Activated CD8-positive, alpha-beta memory T cell treated with anti-CD3 and anti-CD28 coated beads, Interleukin-2, amount 50 U/mL, for 1 hour (primary cell): ENCODE measurements around the gene PRSS36.
"Not testable (repeated sequence)": the region's sequence is repeated elsewhere in the genome, so short reads cannot be mapped to it uniquely, and the experiment has no call there.

Source experiments
- DNase-seq: peaks from one replicate; pipeline ENCODE4 v3.0.0-alpha.2; 2020; ENCODE audit errors: extremely low read depth

Gene PRSS36

DNA sequence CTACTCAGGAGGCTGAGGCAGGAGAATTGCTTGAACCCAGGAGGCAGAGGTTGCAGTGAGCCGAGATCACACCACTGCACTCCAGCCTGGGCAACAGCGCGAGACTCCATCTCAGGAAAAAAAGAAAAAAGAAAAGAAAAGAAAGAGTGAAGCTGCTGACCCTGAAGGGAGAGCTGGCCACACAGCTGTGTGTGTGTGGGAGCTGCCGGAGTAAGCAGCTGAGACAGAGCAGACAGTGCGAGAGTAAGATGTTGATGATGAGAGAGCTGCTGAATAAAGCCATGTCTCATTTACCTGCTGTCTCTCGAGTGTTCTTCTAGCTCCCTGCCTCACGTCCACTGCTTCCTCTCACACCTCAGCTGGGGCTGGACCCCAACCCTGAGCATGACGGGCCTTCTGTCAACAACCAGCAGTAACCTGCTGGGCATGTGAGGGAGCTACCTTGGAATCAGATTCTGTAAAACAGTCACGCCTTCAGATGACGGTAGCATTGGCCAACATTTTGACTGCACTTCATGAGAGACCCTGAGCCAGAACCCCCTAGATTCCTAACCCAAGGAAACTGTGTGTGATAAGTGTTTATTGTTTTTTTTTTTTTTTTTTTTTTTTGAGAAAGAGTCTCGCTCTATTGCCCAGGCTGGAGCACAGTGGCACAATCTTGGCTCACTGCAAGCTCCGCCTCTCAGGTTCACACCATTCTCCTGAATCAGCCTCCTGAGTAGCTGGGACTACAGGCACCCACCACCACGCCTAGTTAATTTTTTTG, 48.8 kb downstream of the PRSS36 start:
- not testable (repeated sequence) for DNase-seq

DNA sequence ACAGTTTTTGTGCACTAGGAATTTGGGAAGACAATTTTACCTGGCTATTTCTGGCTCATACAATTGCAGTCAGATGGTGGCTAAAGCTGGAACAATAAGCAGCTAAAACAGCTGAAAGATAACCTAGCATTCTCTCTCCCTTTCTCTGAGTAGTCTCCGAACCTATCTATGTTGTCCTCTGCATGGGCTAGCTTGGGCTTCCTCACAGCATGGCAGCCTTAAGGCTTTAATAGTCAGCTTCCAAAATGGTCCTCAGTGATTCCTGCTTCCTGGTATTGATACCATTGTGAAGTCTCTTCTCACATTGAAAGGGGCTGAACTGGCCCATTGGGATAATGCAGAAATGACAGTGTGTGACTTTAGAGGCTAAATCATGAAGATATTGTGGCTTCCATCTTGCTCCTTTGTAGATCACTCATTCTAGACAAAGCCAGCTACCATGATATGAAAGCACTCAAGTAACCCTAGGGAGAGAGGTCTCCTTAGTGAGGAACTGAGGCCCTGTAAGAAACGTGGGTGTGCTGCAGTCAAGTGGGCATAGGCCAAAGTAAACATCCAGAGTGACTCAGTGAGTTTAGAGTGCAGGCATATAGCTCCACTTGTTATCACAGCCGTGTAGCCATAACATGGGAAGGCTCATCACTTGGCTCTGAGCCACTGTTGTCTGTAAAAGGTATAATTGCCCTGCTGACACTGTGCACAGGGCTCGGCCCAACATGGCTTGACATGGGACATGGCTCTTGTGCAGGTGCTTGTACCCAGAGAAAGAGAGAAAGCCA, 49.8 kb downstream of the PRSS36 start:
- DNase-seq: no peak

DNA sequence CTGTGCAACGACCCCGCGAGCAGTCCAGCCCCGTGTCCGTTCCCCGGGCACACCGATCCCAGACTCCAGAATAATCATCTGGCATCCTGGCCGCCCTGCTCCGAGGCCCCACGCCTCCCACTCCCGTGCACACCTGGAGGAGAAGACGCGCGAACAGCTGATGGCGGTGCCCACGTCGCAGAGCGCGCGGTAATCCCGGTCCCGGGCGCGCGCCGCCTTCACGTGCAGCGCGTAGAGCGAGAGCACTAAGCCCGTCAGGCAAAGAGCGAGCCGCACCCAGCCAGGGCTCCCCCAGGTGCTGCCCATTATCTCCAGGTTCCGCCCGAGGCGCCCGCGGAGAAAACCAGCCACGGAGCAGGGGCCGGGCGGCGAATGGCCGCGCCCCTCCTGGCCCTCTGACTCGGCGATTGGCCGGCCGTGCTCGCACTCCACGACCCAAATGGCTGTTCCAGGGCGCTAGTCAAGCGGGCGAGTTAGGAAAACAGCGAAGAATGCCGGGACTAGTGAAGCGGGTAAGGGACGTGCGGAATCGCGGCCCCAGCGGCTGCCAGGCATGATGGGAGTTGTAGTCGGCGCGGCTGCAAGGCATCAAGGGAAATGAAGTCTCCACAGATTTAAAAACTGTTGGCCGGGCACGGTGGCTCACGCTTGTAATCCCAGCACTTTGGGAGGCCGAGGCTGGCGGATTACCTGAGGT, 55.3 kb downstream of the PRSS36 start, which contains the start of gene VKORC1:
Gene VKORC1, minus strand, starts transcription at position 374 of the 697 bp plus-strand sequence. Its CDS starts 68 bp downstream, at position 306.
- peak; percentile 74 for DNase-seq

DNA sequence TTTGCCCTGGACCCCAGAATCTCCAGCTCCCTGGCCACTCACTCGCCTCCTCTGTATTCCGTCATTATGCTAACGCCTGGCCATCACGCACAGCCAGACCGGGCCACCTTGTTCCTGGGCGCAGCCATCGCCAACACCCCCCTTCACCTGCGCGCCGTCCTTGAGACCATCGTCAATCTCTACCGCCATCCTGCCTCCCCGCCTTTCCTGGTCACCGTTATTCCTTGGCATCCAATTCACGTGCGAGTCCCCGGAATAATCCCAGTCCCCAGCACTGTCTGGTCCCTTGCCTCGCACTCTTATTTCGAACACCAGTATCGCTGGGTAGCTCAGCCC, 55.8 kb downstream of the PRSS36 start:
- no peak for DNase-seq

DNA sequence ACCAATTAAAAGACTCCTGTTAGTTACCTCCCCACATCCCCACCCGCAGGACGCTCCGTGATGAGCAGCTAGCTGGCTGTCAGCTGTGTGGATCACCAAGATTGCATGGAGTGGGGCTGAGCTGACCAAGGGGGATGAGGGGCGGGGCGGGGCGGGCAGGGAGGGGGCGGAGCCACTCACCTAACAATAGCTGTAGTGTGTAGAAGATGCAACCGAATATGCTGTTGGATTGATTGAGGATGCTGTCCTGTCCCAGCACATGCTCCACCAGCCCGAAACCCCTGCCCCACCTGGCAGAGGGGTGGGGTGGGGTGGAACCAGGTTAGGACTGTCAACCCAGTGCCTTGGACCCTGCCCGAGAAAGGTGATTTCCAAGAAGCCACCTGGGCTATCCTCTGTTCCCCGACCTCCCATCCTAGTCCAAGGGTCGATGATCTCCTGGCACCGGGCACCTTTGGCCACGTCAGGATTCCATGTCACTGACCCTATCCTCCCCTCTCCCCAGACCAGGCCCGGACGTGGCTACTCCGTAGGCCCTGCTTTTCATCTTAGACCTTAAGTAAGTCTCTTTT, 56.6 kb downstream of the PRSS36 start:
- no peak for DNase-seq

DNA sequence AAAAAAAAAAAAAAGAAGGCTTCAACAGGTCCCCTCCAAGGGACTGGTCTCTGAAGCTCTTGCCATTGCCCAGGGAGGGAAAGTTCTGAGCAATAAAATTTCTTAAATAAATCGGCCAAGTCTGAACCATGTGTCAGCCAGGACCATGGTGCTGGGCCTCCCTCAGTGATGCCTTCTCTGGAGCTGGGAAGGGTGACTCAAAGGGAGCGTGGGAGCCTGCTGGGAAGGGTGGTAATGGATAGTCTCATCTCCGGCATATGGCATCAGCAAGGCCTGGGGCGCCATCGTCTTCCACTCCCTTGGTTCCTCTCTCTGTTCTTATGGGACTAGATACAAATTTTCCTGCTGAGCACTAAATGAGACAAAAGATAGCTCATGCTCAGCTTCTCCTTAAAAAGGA, 57.5 kb downstream of the PRSS36 start:
- DNase-seq: no peak

DNA sequence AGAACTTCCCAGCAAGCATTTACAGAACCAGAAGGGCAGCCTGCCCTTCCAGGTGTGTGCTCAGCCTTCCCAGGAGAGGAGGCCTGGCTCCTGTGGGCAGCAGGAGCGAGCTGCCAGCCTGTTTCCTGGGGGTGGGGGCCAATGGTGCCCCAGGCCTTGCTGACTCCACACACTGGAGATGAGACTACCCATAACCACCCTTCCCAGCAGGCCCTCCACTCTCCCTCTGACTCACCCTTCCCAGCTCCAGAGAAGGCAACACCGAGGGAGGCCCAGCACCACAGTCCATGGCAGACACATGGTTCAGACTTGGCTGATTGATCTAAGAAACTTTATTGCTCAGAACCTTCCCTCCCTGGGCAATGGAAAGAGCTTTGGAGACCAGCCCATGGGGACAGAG, 59.3 kb downstream of the PRSS36 start:
- no peak for DNase-seq

DNA sequence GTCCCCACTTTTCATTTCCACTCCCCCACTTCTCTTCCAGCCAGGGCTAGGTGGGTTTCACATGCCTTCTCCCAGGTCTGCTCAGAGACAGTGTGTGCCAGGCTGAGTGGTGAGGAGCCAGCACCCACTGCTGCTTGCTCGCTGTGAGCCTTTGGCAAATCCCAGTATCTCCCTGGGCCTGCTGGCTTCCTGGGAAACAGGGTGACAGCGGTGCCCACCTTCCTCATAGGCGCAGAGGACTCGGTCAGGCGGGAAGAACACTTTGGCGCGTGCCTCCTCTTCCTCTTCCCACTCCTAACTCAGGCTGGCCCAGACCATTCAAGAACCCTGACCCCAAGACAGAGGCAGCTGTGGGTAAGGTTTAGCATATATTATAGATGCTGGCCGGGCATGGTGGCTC, 60.7 kb downstream of the PRSS36 start:
- no peak for DNase-seq
